WTC11 (cell line): ENCODE data around the gene UCHL5.

Source experiments
- CTCF ChIP-seq: fragments of 200-600 bp; IDR thresholded peaks from 2 replicates; pipeline ENCODE4 v1.8.0; 2022; ENCODE audit warnings: antibody characterized with exemption
- E2F1 ChIP-seq: sonication (generic); formaldehyde crosslinking; IDR thresholded peaks from 2 replicates; pipeline ENCODE4 v1.8.0; 2022; ENCODE audit warnings: mild to moderate bottlenecking, missing genetic modification reagents
- ZNF425 ChIP-seq: fragments of 250-450 bp; sonication (Bioruptor Pico); conservative IDR thresholded peaks from 2 replicates; pipeline ENCODE4 v1.9.0; 2021; ENCODE audit warnings: mild to moderate bottlenecking

GRCh38 chr1:193066606-193067005, 7.4 kb upstream of the UCHL5 start:
- TF ChIP-seq CTCF, result no peak
- TF ChIP-seq E2F1 (CRISPR knock-in tag), result no peak
- no peak for TF ChIP-seq ZNF425
